Fibroblast of lung (primary cell): Measurements from ENCODE around the gene CHEK1. TPM values are rescaled to one million over a fixed set of nuclear protein-coding genes. Genes with fewer than 3 reads are reported as not detected.

Experiments
- DNase-seq, 2 donors: peaks; one replicate each; pipeline versions ENCODE4 v3.0.0 to v3.0.0-alpha.2; 2010; ENCODE audit warnings: low read depth in 2 of 2
- H2AFZ ChIP-seq: 2 replicates; pipeline ENCODE4 v1.5.1; 2012; ENCODE audit warnings: low read length, control low read depth, inconsistent platforms
- H3K27ac ChIP-seq: 2 replicates; pipeline ENCODE4 v1.5.1; 2011; ENCODE audit warnings: low read length, control low read depth; ENCODE audit not compliant: insufficient read depth
- H3K27me3 ChIP-seq: 2 replicates; pipeline ENCODE4 v1.5.1; 2011; ENCODE audit warnings: mild to moderate bottlenecking, low read length; ENCODE audit not compliant: control insufficient read depth, insufficient read depth
- H3K36me3 ChIP-seq: 2 replicates; pipeline ENCODE4 v1.5.1; 2011; ENCODE audit warnings: low read length; ENCODE audit not compliant: control insufficient read depth, insufficient read depth
- H3K4me1 ChIP-seq: 2 replicates; pipeline ENCODE4 v1.5.1; 2011; ENCODE audit warnings: low read length; ENCODE audit not compliant: control insufficient read depth, insufficient read depth; ENCODE audit errors: extremely low read depth
- H3K4me2 ChIP-seq: 2 replicates; pipeline ENCODE4 v1.5.1; 2011; ENCODE audit warnings: low read length, control low read depth; ENCODE audit not compliant: insufficient read depth; ENCODE audit errors: extremely low read depth
- H3K4me3 ChIP-seq, 4 experiments: fragments of 200-600 bp in 1 of 4; sonication (generic) in 1 of 4; replicated peaks in 1 of 4; 2 replicates each; pipeline ENCODE4 v1.5.1; 2011 to 2016; ENCODE audit warnings: low read length in 4 of 4, low read depth in 3 of 4, mild to moderate bottlenecking in 3 of 4, control low read depth in 2 of 4, inconsistent platforms in 1 of 4, mixed read lengths in 1 of 4; ENCODE audit not compliant: insufficient read depth in 1 of 4; ENCODE audit errors: control extremely low read depth in 1 of 4
- H3K79me2 ChIP-seq: 2 replicates; pipeline ENCODE4 v1.5.1; 2012; ENCODE audit warnings: mild to moderate bottlenecking, low read length, inconsistent platforms; ENCODE audit not compliant: control insufficient read depth, insufficient read depth
- H3K9ac ChIP-seq: 2 replicates; pipeline ENCODE4 v1.5.1; 2011; ENCODE audit warnings: mild to moderate bottlenecking, low read length, control low read depth; ENCODE audit not compliant: insufficient read depth
- H3K9me3 ChIP-seq: 2 replicates; pipeline ENCODE4 v1.5.1; 2012; ENCODE audit warnings: low read depth, low read length; ENCODE audit not compliant: control insufficient read depth, insufficient read depth
- H4K20me1 ChIP-seq: 2 replicates; pipeline ENCODE4 v1.5.1; 2011; ENCODE audit warnings: low read length; ENCODE audit not compliant: control insufficient read depth, insufficient read depth; ENCODE audit errors: extremely low read depth
- EZH2 ChIP-seq: IDR thresholded peaks from 2 replicates; pipeline ENCODE4 v1.5.1; 2012; ENCODE audit warnings: low read length, control low read depth, mild to moderate bottlenecking; ENCODE audit errors: missing control alignments
- polyA plus RNA-seq, 2 donors: library from polyadenylated mRNA; depleted of rRNA in 1 of 2; stranded (reverse) in 1 of 2; unstranded in 1 of 2; fragments of >200 nt; gene quantifications; 2 replicates each; pipeline ENCODE4 v1.2.1, GENCODE V29; 2011 to 2012; ENCODE audit warnings: missing spikeins in 1 of 2
- total RNA-seq: library from RNA; depleted of rRNA; stranded (reverse); fragments of >200 nt; gene quantifications from 2 replicates; pipeline ENCODE4 v1.2.1, GENCODE V29; 2014
- TF ChIP-seq, protein P1 (sequence below), 2 donors: IDR thresholded peaks in 1 of 2; conservative IDR thresholded peaks in 1 of 2; 1 replicate in 1 of 2; 2 replicates in 1 of 2; pipeline ENCODE4 v1.5.1; 2011 to 2012; ENCODE audit warnings: low read length in 2 of 2, control low read depth in 1 of 2, inconsistent platforms in 1 of 2, low read depth in 1 of 2, mild to moderate bottlenecking in 1 of 2

Gene CHEK1
- total and polyA plus RNA-seq, 2 donors (not counting 1 experiment from before 2014, with no cell fraction given), result 28.3 to 39.5 TPM

DNA sequence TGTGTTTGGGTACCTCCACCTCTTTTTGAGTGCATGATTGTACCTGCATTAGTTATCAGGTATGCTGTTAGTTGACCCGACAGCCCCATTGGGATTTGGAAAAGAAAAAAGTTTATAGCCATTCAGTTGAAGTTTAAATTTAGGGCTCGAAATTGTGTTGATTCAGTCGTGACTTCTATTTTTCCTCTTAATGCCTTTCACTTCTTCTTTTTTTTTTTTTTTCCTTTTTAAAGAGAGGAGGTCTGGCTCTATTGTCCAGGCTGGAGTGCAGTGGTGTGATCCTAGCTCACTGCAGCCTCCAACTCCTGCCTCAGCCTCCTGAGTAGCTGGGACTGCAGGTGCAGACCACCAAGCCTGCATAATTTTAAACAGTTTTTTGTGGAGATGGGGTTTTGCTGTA, 30.0 kb upstream of the CHEK1 start:
- Histone ChIP-seq H3K79me2 (peaks cover 51% of the 10 kb centered on the region), H3K27ac (no peak overlapping the region), H3K4me2 (no peak overlapping the region), H3K9me3 (no peaks in the 10 kb centered on the region), H3K9ac (no peak overlapping the region), H3K27me3 (no peaks in the 10 kb centered on the region), H2AFZ (no peak overlapping the region), H3K4me1 (peaks cover 7% of the 10 kb centered on the region), H3K36me3 (peaks cover 9% of the 10 kb centered on the region), H3K4me3 (no peak overlapping the region), H4K20me1 (no peaks in the 10 kb centered on the region)
- TF ChIP-seq EZH2, result no peak
- TF ChIP-seq, protein P1, sequence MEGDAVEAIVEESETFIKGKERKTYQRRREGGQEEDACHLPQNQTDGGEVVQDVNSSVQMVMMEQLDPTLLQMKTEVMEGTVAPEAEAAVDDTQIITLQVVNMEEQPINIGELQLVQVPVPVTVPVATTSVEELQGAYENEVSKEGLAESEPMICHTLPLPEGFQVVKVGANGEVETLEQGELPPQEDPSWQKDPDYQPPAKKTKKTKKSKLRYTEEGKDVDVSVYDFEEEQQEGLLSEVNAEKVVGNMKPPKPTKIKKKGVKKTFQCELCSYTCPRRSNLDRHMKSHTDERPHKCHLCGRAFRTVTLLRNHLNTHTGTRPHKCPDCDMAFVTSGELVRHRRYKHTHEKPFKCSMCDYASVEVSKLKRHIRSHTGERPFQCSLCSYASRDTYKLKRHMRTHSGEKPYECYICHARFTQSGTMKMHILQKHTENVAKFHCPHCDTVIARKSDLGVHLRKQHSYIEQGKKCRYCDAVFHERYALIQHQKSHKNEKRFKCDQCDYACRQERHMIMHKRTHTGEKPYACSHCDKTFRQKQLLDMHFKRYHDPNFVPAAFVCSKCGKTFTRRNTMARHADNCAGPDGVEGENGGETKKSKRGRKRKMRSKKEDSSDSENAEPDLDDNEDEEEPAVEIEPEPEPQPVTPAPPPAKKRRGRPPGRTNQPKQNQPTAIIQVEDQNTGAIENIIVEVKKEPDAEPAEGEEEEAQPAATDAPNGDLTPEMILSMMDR (conservative IDR thresholded peaks at IDR 0.05 in 1 of 2, IDR thresholded peaks at IDR 0.05 in 1 of 2; ENCODE audit: low read depth in 1 of 2, low read length in 2 of 2), result no peak
- no peak for DNase-seq

DNA sequence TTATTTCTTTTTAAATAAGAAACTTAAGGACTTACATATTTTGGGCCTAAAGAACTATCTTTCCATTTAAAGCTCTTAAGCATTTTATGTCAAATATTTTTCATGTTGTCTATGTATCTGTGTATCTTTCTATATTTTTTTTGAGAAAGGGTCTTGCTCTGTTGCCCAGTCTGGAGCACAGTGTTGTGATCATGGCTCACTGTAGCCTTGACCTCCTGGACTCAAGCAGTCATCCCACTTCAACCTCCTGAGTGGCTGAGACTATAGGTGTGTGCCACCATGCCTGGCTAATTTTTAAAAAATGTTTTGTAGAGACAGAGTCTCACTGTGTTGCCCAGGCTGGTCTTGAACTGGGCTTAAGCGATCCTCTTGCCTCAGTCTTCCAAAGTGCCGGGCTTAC, 24.3 kb upstream of the CHEK1 start:
- Histone ChIP-seq H3K4me1 (peaks cover 4% of the 10 kb centered on the region), H3K36me3 (peaks cover 20% of the 10 kb centered on the region), H2AFZ (no peak overlapping the region), H3K27ac (no peak overlapping the region), H4K20me1 (no peaks in the 10 kb centered on the region), H3K4me2 (no peak overlapping the region), H3K4me3 (no peak overlapping the region), H3K79me2 (peaks cover 24% of the 10 kb centered on the region), H3K27me3 (no peaks in the 10 kb centered on the region), H3K9me3 (no peaks in the 10 kb centered on the region), H3K9ac (no peak overlapping the region)
- no peak for TF ChIP-seq EZH2
- TF ChIP-seq, protein P1 (conservative IDR thresholded peaks at IDR 0.05 in 1 of 2, IDR thresholded peaks at IDR 0.05 in 1 of 2; ENCODE audit: low read depth in 1 of 2, low read length in 2 of 2), result no peak
- no peak for DNase-seq

DNA sequence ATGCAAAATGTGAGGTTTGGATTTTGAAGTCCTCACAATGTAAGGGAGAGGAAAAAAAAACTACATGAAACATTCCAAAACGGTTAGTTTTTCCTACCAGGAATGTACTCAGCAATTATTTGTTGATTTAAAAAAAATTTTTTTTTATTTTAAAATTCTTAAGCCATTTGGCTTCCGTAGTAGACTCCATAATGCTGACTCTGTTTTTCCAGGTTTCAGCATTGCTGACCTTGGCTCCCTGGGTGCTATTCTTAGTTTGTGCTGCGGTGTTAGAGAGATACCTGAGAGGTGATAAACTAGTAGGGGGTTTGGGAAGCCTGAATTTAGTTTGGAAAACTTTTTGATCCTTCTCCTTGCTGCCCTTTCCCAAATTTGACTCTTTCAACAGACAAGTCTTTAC, 21.8 kb upstream of the CHEK1 start:
- peak; percentile 17 to 46 for DNase-seq
- Histone ChIP-seq H3K9ac (no peak overlapping the region), H4K20me1 (no peaks in the 10 kb centered on the region), H3K27ac (no peak overlapping the region), H3K27me3 (no peaks in the 10 kb centered on the region), H3K4me2 (no peak overlapping the region), H3K79me2 (peaks cover 9% of the 10 kb centered on the region), H3K4me1 (peaks cover 4% of the 10 kb centered on the region), H3K36me3 (peaks cover 24% of the 10 kb centered on the region), H3K4me3 (no peak overlapping the region), H3K9me3 (no peaks in the 10 kb centered on the region), H2AFZ (no peak overlapping the region)
- TF ChIP-seq, protein P1 (conservative IDR thresholded peaks at IDR 0.05 in 1 of 2, IDR thresholded peaks at IDR 0.05 in 1 of 2; ENCODE audit: low read depth in 1 of 2, low read length in 2 of 2), result no peak
- no peak for TF ChIP-seq EZH2
